Activated CD4-positive, CD25-positive, alpha-beta regulatory T cell treated with anti-CD3 and anti-CD28 coated beads, Interleukin-2, amount 50 U/mL, for 16 hours (primary cell): ENCODE results near the gene IFI27.
"Not testable (repeated sequence)": the region's sequence is repeated elsewhere in the genome, so short reads cannot be mapped to it uniquely, and the experiment has no call there.

Source experiments
- DNase-seq: peaks from one replicate; pipeline ENCODE4 v3.0.0-alpha.2; 2020; ENCODE audit warnings: low read depth, low spot score

Gene IFI27

GRCh38 chr14:94152676-94153075 lies 42.1 kb downstream of the IFI27 start:
- DNase-seq, result no peak

- no peak for DNase-seq
These were observed 43.3 kb downstream of the IFI27 start for GRCh38 chr14:94153750-94154342.

- DNase-seq, result not testable (repeated sequence)
These were observed 45.6 kb downstream of the IFI27 start for GRCh38 chr14:94156143-94156542.

- no peak for DNase-seq
These were observed 46.7 kb downstream of the IFI27 start for GRCh38 chr14:94157197-94157596.

- DNase-seq, result no peak
These were observed 47.8 kb downstream of the IFI27 start for GRCh38 chr14:94158239-94158883.

GRCh38 chr14:94161058-94161457 lies 50.5 kb downstream of the IFI27 start:
- DNase-seq, result no peak

DNA sequence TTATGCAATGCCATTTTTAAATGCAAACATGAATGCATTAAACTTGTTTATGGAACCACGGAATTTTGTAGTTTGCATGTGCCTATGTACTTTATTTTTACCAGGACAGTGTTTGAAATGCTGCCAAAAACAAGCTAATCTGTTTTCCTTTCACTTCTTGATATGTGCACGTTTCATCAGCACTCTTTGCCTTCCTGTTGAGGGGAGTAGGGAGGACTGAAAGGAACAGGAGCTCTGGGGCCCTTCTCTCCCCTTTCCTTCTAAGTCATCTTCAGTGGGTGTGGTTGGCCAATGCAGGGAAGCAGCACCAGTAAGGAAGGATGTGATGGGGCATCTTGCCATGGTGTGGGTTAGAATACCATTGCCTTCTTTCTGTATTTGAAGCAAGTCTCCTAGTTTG lies 51.4 kb downstream of the IFI27 start:
- DNase-seq, result no peak

DNA sequence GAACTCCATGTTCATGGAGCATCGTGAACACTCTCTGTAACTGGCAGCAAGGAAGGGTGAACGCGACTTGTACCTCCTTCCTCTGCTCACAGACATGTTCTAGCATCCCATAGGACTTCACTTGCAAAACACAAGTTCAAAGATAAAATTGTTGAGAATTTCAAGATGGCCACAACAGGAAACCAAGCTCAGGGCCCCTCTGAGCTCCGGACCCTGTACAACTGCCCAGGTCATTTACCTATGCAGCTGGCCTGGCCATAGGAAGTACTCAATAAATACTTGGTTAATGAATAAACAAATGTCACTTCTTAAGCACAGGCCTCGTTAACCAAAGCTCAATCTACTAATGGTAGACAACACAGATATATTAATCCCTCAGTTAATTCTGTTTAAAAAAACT lies 51.9 kb downstream of the IFI27 start:
- no peak for DNase-seq

DNA sequence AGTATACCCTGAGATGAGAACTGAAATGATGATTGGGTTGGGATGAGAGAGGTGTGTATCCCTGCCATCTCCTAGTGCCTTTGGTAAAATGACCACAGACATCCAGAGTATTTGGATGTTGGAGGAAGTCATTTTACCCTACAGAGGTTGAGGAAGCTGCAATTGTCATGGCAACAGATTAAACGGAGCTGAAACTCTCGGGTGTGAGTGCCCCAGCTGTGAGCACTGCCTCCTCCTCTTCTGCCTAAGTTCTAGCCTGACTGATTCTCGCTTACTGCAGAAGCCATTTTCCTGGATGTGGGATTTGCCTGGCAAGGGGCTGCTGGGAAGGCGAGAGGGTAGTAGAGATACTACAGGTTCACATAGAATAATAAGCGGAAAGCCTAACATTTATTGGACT lies 53.3 kb downstream of the IFI27 start:
- DNase-seq, result no peak

- DNase-seq, result no peak
These were observed 54.3 kb downstream of the IFI27 start for GRCh38 chr14:94164685-94165431.

- no peak for DNase-seq
These were observed 55.2 kb downstream of the IFI27 start for GRCh38 chr14:94165744-94166143.
